Measurements from ENCODE around the gene VWF.

Gene VWF

DNA sequence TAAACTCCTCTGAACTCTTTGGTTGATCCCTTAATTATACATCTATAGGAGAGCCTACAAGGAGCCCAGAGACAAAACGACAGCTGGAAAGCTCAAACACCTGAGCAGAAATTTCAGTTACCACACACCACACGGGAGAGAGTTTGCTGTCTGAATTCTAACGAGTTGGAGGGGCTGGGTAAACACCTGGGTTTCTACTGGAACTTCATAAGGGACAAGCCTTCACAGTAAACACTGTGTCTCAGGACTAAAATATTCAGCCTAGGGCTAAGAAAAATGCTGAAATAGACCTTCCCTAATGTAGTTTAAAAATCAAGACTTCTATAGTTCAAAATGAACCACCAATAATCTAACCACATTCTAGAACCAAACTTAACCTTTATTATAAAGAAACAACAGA, 169.8 kb downstream of the VWF start:
- no peak for DNase-seq

DNA sequence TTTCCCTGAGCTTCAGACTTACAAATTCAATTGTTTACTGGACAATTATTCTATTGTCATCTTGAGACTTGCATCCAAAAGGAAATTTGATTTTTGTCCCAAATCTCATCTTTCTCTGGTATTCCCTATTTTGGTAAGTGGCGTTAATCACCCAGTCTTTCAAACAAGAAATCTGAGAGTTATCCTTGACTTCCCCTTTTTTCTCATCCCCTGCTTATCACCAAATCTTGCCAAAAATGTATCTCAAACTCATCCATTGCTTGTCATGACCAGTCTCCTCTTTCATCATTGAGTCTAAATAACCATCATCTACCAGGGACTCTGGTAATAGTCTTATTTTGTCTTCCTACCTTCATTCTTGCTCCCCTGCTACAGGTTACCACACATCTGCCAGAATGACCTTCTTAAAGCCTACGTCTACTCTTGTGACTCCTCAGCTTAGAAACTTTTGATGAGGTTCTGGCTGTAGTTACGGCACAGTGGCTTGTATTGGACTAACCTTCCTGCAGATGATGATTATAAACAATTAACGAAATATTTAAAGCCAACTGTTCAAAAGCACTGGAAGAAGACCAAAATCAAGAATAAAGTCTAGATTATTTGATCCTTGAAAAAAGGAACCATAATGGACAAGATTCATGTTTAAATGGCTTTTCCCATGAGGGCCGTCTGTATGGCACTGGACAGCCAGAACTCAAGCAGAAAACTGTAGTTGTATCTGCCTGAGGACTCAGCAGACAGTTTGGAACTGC, 170.5 kb downstream of the VWF start:
- DNase-seq, result no peak

DNA sequence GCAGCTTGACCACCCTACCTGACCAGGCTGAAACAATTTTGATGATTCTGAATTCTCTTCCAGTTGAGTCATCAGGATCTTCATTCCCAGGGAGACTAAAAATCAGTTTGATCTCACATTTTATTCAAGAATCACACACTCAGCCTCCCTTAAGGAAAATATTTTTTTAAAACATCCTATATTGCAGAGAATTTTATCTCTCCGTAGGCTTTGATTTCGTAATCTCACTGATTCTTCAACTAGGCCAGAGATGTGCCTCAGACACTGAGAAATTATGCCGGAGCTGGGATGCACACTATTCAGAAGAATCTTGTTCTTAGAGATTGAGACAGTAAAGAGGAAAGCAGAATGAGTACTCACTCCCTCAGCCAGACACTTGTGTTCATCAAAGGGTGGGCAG, 172.4 kb downstream of the VWF start:
- DNase-seq, result no peak

DNA sequence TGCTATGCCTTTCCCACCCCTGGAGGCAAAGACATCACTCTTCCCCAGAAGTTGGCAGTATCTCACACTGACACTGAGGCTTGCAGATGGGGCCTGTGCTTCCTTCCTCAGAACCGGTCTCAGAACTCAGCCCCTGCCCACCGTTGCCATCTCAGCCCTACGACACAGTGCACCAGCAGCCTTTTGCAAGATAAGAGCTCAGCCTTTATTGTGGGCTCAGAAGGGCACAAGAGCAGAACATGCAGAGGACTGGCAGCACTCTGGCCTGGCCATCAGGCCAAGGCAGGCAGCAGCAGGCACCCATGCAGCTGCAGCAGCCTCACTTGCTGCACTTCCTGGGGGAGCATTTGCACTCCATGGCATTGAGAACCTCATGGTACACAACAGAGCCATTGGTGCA, 175.8 kb downstream of the VWF start:
- DNase-seq, result no peak

DNA sequence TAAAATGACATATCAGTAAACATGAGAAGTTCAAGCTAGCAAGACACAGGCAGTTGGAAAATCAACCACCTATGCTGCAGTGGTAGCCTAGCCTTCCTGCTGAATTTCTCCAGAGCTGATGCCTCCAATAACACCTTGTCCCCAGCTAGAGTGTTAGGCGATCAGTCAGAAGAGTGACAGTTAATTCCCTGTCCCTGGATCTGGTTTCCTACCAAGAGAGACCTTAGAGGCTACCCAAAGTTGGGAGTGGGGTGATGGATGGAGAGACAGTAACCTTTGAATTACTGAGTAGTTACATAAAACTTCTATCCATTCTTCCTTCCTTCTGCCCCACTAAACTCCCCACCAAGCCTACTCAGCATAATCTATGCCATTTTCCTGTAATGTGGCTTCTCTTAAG, 177.5 kb downstream of the VWF start:
- no peak for DNase-seq

DNA sequence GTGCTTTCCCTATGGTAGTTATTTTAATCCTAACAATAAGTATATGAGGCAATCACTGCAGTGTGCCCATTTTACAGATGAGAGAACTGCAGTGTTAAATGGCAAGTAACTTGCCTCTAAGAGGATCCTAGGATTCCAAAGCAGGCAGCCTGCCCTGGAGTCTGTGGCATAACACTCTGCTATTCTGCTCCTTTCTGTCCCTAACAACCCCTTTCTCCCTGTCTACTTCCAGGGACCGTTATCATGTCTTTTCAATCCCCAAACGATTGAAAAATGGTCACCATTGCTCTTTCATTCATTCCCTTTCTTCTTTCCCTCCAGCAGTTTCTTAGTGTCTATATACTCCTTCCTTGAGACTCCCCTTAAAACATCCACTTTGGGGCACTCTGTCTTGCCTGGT, 178.1 kb downstream of the VWF start:
- DNase-seq, result no peak

DNA sequence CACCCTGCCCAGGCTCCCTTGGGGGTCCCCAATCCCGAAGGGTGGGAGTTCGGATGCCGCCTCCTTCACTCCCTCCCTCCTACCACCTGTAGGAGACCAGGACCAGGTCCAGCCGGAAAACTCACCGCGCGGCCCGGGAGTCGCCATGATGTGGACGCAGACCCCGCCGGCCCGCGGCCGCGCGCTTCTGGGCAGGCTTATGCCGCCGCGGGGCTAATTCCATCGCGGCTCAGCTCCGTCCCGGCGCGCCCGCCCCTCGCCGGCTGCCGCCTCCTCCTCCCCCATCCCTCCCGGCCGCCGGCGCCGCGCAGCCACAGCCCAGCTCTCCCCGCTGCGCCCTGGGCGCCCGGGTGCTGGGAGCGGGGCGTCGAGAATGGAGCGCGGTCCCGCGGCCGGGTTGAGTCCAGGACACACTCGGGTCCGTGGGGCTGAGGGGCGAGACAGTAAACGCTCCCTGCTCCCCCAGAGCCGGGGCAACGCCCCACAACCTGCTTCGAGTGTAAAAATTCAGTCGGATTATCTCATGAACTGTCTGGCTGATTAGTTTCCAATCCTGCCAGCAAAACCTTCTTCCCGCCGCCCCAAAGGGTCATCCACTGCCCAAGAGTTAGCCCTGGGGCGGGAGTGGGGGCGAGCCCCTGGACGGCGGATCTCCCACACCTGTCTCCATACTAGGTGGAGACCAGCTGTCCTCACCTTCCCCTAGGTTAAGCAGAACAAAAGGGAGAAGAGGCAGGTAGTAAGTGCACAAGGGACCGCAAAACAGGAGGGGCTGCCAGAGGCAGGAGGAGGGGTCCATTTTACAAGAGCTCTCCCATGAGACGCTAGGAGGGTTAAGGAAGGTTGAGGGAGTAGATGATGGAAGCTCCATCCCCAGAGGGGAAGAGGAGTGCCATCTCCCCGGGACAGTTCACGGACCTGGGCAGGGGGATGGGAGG, 179.1 kb downstream of the VWF start, which contains the start of gene ANO2:
Gene ANO2, minus strand, starts transcription at position 189 of the 938 bp plus-strand sequence. Its CDS starts 42 bp downstream, at position 147.
- DNase-seq, result peak in 4 of 51 donors; percentile 2 to 36 (median 11)

DNA sequence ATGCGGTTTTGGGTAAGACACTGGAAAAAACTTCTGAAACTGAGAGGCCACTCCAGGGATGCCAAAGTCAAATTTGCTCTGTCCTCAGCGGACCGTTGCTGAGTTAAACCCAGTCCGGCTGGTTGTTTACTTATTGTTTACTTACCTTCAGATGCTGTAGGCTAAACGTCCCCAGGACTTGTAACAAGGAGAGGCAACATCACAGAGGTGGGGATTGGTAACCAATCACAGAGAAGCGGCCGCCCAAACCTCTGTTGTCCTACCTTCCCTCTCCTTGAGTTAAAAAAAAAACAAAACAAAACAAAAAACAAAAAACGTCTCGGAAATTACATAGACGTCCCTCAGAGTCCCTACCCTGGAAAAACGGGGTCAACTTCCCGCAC, 179.8 kb downstream of the VWF start:
- no peak for DNase-seq

DNA sequence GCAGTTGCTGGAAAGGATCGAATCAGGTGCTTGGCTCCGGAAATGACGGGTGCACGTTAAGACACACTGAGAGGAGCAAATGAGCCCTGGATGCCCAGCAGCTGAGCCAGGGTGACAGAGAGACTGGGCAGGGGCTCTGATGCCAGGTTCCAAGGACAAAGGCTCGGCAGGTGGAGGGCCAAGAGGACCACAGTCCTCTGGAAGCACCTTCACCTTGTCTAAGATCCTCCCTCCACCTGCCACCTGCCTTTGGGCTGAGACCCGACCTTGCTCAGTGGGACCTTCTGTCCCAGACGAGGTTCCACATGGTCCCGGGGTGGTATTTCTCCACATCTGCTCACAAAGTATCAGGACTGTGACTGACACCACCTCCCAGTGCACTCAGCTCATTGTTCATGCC, 180.4 kb downstream of the VWF start:
- DNase-seq, result no peak

DNA sequence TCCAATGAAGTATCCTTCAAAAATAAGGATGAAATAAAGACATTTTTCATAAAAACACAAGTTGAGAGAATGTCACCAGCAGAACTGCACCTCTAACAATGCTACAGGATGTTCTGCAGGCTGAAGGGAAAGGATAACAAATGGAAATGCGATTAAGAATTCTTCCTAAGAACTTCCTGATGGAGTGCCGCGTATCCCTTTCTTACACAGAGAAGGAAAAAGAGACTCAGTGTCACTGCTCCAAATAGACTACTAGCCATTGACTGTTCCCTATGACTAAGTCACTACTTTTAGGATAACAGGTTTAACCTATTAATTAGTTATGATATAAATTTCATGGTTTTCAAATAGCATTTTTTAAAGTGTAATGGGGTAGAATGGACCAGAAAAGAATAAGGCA, 182.6 kb downstream of the VWF start:
- DNase-seq, result no peak

DNA sequence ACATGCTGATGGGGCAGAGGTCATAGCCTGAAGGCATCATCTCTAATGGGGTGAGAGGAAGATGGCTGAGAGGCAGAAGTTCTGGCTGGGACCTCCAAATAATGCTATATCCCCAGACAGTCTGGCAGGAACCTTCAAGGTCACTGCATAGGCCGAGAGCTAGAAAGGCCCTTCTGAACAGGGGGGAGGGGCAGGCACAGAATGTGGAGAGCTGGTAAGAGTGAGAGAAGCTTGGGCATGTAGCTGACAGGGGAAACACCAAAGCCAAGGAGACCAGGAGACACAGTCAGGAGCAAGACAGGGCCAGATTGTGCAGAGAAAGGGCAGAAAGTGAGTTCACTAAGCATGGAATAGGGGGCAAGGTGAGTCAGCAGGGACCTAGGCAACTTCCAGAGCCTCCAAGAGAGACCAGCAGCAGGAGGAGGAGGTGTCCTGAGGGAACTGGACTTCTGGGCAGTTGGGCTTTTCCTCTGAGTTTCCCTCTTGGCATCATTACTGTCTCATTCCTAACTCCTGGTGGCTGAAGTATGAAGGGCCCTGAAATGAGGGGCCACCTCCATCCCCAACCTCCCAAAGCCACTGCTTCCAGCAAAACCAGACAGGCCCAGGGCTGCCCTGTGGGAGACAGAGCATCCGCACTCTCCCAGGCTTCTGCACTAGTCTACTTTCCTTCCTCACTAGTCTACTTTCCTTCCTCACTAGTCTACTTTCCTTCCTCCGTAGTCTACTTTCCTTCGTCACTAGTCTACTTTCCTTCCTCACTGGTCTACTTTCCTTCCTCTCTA, 196.5 kb downstream of the VWF start:
- no peak for DNase-seq

DNA sequence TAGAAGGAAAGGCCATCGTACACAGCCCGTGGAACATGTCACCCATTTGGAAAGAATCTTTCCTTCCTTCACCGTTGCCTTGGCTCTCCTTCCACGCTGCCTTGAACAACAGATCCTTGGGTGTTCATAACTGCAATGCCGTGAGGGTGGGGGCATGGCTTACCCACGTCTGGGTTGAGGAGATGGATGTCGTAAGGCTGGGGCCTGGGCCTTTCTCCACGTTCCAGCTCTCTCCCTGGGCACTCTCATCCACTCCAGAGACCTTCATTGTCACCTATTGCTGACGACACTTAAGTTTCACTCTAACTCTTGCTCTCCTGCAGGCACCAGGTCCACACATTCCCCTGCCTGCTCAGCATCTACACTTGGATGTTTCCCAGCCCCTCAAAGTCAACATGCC, 198.8 kb downstream of the VWF start:
- DNase-seq, result no peak

DNA sequence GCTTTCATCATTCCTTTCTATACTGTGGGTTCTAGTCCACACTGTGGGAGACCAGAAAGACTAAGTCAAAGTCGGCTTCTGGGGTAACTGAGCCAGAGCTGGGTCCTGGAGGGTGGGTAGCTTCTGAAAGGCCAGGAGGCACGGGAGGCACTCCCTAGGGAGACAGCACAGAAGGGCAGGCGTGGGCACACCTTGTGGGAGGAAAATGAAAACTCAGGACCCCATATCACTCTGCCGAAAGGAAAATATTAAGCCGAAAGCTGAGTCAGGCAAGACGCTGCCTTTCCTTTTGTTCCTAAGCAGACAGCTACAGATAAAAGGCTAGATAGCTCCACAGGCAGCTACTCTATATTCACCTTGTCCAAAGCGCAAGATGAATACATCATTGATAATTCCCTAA, 200.1 kb downstream of the VWF start:
- no peak for DNase-seq

DNA sequence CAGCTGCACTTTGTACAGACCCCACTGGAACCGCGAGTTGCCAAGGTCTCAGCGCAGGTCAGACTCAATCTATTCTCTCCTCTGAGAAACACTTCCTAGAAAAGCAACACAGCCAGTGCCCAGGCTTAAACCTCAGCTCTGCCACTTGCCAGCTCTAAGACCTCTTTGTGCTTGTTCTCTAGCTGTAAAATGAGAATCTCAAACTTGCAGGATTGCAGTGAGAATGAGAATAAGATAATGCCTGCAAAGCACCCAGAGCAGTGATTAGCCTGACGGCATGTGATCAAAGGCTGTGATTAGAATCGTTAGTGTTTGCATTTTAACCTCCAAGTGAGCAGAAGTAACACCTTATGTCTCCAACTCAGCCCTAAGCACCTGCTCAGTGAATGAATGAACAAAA, 200.7 kb downstream of the VWF start:
- DNase-seq, result peak in 5 of 51 donors; percentile 4 to 17 (median 11)

DNA sequence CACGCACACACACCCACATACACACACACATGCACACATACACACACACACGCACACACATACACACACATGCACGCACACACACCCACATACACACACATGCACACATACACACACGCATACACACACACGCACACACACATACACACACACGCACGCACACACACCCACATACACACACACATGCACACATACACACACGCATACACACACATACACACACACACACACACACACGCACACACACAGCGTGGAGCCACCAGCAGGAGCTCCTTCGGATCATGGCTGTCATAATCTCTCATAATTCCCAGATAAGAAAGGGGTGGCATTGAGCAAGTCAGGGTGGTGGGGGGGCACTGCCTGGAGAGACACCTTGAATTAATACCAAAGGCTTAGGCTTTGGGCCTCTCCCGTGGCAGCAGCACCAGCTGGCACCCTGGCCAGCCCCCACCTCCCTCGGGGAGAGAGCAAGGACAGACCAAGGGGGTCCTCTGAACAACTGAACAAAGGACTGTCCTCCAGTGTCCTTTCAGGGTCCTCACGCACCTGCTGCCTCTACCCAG, 201.3 kb downstream of the VWF start:
- no peak for DNase-seq

DNA sequence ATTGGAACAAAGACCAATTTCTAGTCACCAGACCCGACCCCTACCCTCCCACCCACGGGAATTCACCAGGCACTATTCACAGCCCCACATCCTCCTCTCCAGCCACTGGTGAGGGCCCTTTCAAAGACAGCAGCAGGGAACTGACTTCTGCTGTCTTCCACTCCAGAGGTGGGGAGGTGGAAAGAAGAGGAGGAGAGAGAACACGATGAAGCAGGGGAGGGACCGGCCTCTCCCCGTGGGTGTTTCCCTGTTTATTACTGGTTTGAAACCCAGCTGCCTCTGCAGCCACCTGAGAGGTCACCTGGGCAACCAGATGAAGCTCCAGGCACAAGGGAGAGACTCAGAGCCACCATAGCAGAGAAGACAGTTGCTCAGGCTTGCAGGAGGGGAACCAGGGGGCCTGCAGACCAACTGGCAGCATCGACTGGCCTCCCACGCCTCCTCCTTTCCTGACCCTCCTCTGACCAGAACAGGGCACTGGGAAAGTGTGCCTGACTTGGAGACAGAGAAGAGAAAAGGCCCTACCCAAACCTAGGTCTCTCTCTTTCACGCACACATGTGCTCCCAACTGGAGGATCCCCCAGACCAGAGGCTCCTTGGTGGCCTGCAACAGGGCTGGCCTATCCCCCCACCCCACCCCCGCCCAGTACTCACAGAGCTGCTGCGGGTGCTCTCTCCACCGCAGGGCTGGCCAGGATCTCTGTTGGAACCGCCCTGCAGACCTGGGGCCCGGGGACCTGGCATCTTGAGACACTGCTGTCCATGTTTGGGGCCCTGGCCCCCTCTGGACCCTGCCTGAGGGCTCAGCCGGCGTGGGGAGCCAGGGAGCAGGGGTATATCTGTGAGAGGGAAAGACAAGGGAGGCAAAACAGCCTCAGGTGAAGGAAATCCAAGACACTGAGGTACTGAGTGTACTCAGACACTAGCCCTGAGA, 202.2 kb downstream of the VWF start:
- DNase-seq, result no peak

DNA sequence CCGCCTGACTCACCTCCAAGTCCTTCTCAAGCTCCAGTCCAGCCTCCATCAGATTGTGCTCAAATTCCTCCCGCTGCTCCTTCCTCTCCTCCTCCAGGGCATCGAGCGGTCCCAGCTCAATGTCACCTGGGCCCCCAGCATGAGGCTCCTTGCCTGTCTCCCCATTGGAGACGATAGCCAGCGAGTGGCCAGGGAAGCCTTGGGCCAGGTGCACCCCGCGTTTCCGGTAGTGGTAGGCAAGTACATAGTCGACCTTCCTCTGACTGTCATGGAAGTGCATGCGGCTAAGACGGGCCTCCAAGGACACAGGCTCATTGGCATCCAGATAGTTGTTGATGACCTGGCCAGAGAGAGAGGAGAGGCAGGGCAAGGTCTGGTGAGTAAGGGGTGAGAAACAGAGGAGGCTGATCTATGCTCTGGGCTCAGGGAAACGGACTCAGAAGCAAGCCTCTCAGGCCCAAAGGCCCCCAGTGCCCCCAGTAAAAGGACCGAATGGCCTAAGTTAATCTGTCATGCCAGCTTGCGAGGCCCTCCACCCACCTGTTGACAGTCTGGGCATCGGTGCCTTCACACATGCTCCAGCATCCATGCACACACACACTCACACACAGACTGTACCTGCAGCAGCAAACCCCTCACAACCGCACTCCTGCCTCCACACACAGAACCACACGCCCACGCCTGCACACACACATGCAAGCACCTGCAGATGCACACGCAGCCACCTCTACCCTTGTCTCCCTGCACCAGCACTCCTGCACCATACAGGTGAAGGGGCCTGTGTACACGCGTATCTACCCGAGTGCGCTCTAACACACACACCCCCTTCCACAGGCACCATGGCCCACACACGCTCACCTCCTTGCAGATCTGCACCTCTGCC, 203.2 kb downstream of the VWF start:
- DNase-seq, result no peak

DNA sequence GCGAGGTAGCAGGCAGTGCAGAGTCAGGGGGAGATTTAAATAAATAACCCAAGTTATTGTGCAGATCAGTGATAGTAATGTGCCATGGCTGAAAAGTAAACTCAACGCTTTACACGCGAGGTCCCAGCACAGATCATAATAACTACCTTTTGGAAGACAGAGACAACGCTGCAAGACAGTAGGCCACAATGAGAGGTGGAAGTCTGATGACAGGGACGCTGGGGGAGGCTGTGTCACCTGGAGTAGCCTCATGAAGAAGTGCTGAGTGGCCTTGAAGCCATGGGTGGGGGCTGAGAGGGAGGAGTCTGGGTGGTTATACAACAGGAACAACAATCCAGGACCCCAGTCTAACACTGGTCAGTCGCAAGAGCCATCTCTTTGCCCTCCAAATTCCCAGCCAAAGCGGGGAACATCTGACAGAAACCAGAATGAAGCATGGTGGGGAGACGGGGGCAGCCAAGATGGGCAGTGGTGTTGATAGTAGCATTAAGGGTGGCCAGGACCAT, 207.6 kb downstream of the VWF start:
- DNase-seq, result no peak

DNA sequence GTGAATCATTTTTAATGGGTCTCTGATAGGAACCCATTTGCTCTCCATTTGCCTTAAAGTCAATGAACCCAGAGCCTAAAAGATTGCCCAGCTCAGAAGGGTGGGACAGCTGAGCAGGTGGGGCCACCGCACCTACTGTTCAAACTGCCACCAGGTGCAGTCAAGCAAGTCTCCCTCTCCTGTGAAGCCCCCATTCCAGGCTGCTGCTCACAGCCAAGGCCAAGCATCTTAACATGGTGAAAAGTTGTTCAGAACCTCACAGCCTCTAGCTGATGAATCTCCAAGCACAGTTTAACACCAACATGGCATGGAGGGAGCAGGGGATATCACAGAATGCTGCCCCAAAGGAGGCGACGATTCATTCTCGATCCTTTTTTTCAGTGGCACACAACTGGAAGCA, 209.0 kb downstream of the VWF start:
- no peak for DNase-seq

Measured in hypothalamus (tissue), 51 donors.